HEK293 (cell line): Measurements from ENCODE around the gene RAB13.

Source experiments
- GLIS2 ChIP-seq: fragments of 450-650 bp; formaldehyde crosslinking; IDR thresholded peaks from 2 replicates; pipeline ENCODE4 v1.5.1; 2016; ENCODE audit warnings: missing biosample characterization, missing genetic modification characterization
- KLF1 ChIP-seq: fragments of 450-650 bp; formaldehyde crosslinking; IDR thresholded peaks from 2 replicates; pipeline ENCODE4 v1.5.1; 2016; ENCODE audit warnings: missing biosample characterization, missing genetic modification characterization
- KLF10 ChIP-seq: fragments of 450-650 bp; IDR thresholded peaks from 2 replicates; pipeline ENCODE4 v1.5.1; 2018; ENCODE audit warnings: missing biosample characterization, mild to moderate bottlenecking, missing genetic modification characterization
- KLF8 ChIP-seq: fragments of 450-650 bp; formaldehyde crosslinking; IDR thresholded peaks from 2 replicates; pipeline ENCODE4 v1.5.1; 2016; ENCODE audit warnings: missing biosample characterization, missing genetic modification characterization
- KLF9 ChIP-seq: fragments of 450-650 bp; formaldehyde crosslinking; IDR thresholded peaks from 2 replicates; pipeline ENCODE4 v1.5.1; 2016; ENCODE audit warnings: missing biosample characterization, missing genetic modification characterization, low read depth
- OSR2 ChIP-seq: fragments of 450-650 bp; formaldehyde crosslinking; IDR thresholded peaks from 2 replicates; pipeline ENCODE4 v1.5.1; 2016; ENCODE audit warnings: missing biosample characterization, missing genetic modification characterization
- PRDM1 ChIP-seq: fragments of 450-650 bp; formaldehyde crosslinking; IDR thresholded peaks from 2 replicates; pipeline ENCODE4; 2016; ENCODE audit warnings: missing biosample characterization, missing genetic modification characterization
- REPIN1 ChIP-seq: fragments of 450-650 bp; formaldehyde crosslinking; IDR thresholded peaks from 2 replicates; pipeline ENCODE4 v1.5.1; 2017; ENCODE audit warnings: missing biosample characterization, missing genetic modification characterization, low read depth
- TSHZ1 ChIP-seq: fragments of 450-650 bp; formaldehyde crosslinking; IDR thresholded peaks from 2 replicates; pipeline ENCODE4 v1.5.1; 2016; ENCODE audit warnings: missing biosample characterization, missing genetic modification characterization, borderline replicate concordance
- ZBTB10 ChIP-seq: fragments of 450-650 bp; formaldehyde crosslinking; IDR thresholded peaks from 2 replicates; pipeline ENCODE4 v1.5.1; 2016; ENCODE audit warnings: missing biosample characterization, missing genetic modification characterization
- ZBTB20 ChIP-seq: fragments of 450-650 bp; formaldehyde crosslinking; IDR thresholded peaks from 2 replicates; pipeline ENCODE4 v1.5.1; 2016; ENCODE audit warnings: missing biosample characterization, missing genetic modification characterization
- ZBTB8A ChIP-seq: fragments of 450-650 bp; formaldehyde crosslinking; IDR thresholded peaks from 2 replicates; pipeline ENCODE4 v1.5.1; 2016; ENCODE audit warnings: missing biosample characterization, missing genetic modification characterization
- ZEB2 ChIP-seq: fragments of 450-650 bp; formaldehyde crosslinking; IDR thresholded peaks from 2 replicates; pipeline ENCODE4 v1.5.1; 2016; ENCODE audit warnings: missing biosample characterization, missing genetic modification characterization
- ZNF248 ChIP-seq: fragments of 450-650 bp; formaldehyde crosslinking; IDR thresholded peaks from 2 replicates; pipeline ENCODE4 v1.5.1; 2017; ENCODE audit warnings: missing biosample characterization, missing genetic modification characterization
- ZNF341 ChIP-seq: fragments of 450-650 bp; formaldehyde crosslinking; IDR thresholded peaks from 2 replicates; pipeline ENCODE4; 2016; ENCODE audit warnings: low read depth, missing biosample characterization, missing genetic modification characterization
- ZNF366 ChIP-seq: fragments of 450-650 bp; formaldehyde crosslinking; conservative IDR thresholded peaks from 2 replicates; pipeline ENCODE4 v1.5.1; 2016; ENCODE audit warnings: missing biosample characterization, missing genetic modification characterization
- ZNF398 ChIP-seq: fragments of 450-650 bp; formaldehyde crosslinking; IDR thresholded peaks from 2 replicates; pipeline ENCODE4 v1.5.1; 2017; ENCODE audit warnings: missing biosample characterization, missing genetic modification characterization
- ZNF423 ChIP-seq: fragments of 450-650 bp; formaldehyde crosslinking; IDR thresholded peaks from 2 replicates; pipeline ENCODE4 v1.5.1; 2016; ENCODE audit warnings: missing biosample characterization, missing genetic modification characterization
- ZNF623 ChIP-seq: fragments of 450-650 bp; formaldehyde crosslinking; IDR thresholded peaks from 2 replicates; pipeline ENCODE4 v1.5.1; 2016; ENCODE audit warnings: missing biosample characterization, missing genetic modification characterization
- ZNF660 ChIP-seq: fragments of 450-650 bp; IDR thresholded peaks from 2 replicates; pipeline ENCODE4 v1.5.1; 2018; ENCODE audit warnings: missing biosample characterization, mild to moderate bottlenecking, missing genetic modification characterization

Gene RAB13

GRCh38 chr1:153963850-153964331 lies 22.2 kb downstream of the RAB13 start (continued):
- TF ChIP-seq TSHZ1 (tag by site-specific recombination), result 0 out of 2 replicates have a peak, but pooled peaks have one; percentile 1
- TF ChIP-seq OSR2 (tag by site-specific recombination), result no peak
- TF ChIP-seq ZNF248, result no peak
- peak; percentile 82 for TF ChIP-seq ZNF366 (tag by site-specific recombination)
- TF ChIP-seq ZNF423 (tag by site-specific recombination), result peak; percentile 94
- peak; percentile 61 for TF ChIP-seq ZBTB8A (tag by site-specific recombination)
- 0 out of 2 replicates have a peak, but pooled peaks have one; percentile 53 for TF ChIP-seq ZNF660 (tag by site-specific recombination)
- TF ChIP-seq KLF10 (tag by site-specific recombination), result peak; percentile 80
- peak; percentile 23; the same call in 1 of the 2 replicates for TF ChIP-seq ZBTB10 (tag by site-specific recombination)
- TF ChIP-seq REPIN1 (tag by site-specific recombination), result no peak
- TF ChIP-seq ZEB2 (tag by site-specific recombination), result 0 out of 2 replicates have a peak, but pooled peaks have one; percentile 2
- peak; percentile 78 for TF ChIP-seq ZBTB20 (tag by site-specific recombination)
- TF ChIP-seq PRDM1 (tag by site-specific recombination), result peak; percentile 97
- TF ChIP-seq ZNF398, result peak; percentile 30; the same call in 1 of the 2 replicates
- TF ChIP-seq GLIS2, result peak; percentile 76
- peak; percentile 9; the same call in 1 of the 2 replicates for TF ChIP-seq KLF8 (tag by site-specific recombination)
- TF ChIP-seq ZNF623, result 0 out of 2 replicates have a peak, but pooled peaks have one; percentile 15
- 0 out of 2 replicates have a peak, but pooled peaks have one; percentile 29 for TF ChIP-seq KLF9 (tag by site-specific recombination)
- TF ChIP-seq KLF1 (tag by site-specific recombination), result peak; percentile 83
- TF ChIP-seq ZNF341 (tag by site-specific recombination), result peak; percentile 98
